WTC11 (cell line): ENCODE results near the gene SPNS2. TPM values are rescaled to one million over a fixed set of nuclear protein-coding genes. Genes with fewer than 3 reads are reported as not detected.

Experiments
- ATAC-seq: fragments of 200-7000 bp; cut with Tn5 transposase; 2 replicates; pipeline ENCODE4 v1.10.0; 2021; ENCODE audit warnings: mild to moderate bottlenecking, moderate library complexity
- CTCF ChIA-PET: fragments of 300-600 bp; sonication (Branson Sonifier 250); formaldehyde crosslinking; loops from one replicate; lab custom pipeline; 2021; ENCODE audit warnings: antibody characterized with exemption; lab: Charles Lee
- POLR2A ChIA-PET: fragments of 350-600 bp; sonication (Branson Sonifier 250); formaldehyde crosslinking; loops from one replicate; lab custom pipeline; 2021; ENCODE audit warnings: antibody characterized with exemption; lab: Charles Lee
- DNase-seq: peaks from one replicate; pipeline ENCODE4 v3.0.0; 2021; ENCODE audit warnings: low spot score
- H3K27ac Mint-ChIP-seq: 2 replicates; pipeline ENCODE4 v1.8.0; 2021; ENCODE audit warnings: mixed read lengths
- H3K27me3 Mint-ChIP-seq: 2 replicates; pipeline ENCODE4 v1.8.0; 2021; ENCODE audit warnings: low read depth, mild to moderate bottlenecking, moderate library complexity, mixed read lengths
- H3K36me3 Mint-ChIP-seq: 2 replicates; pipeline ENCODE4 v1.8.0; 2021; ENCODE audit warnings: mixed read lengths
- H3K4me1 Mint-ChIP-seq: 2 replicates; pipeline ENCODE4 v1.8.0; 2022; ENCODE audit warnings: mixed read lengths
- H3K4me3 Mint-ChIP-seq: 2 replicates; pipeline ENCODE4 v1.8.0; 2021; ENCODE audit warnings: mild to moderate bottlenecking, moderate library complexity, mixed read lengths
- H3K9me3 Mint-ChIP-seq: 2 replicates; pipeline ENCODE4 v1.8.0; 2021; ENCODE audit warnings: mixed read lengths
- ARID4B ChIP-seq: sonication (generic); formaldehyde crosslinking; IDR thresholded peaks from 2 replicates; pipeline ENCODE4 v1.8.0; 2023; ENCODE audit warnings: missing genetic modification reagents, mild to moderate bottlenecking, borderline replicate concordance
- ATF3 ChIP-seq: sonication (generic); formaldehyde crosslinking; conservative IDR thresholded peaks from 2 replicates; pipeline ENCODE4 v1.8.1; 2022; ENCODE audit warnings: mild to moderate bottlenecking, missing genetic modification reagents
- CBFB ChIP-seq: sonication (generic); formaldehyde crosslinking; IDR thresholded peaks from 2 replicates; pipeline ENCODE4 v1.8.1; 2022; ENCODE audit warnings: mild to moderate bottlenecking, low read depth, missing genetic modification reagents
- CREB1 ChIP-seq: sonication (generic); formaldehyde crosslinking; IDR thresholded peaks from 2 replicates; pipeline ENCODE4 v1.8.0; 2023; ENCODE audit warnings: mild to moderate bottlenecking, missing genetic modification reagents
- GRHL2 ChIP-seq: fragments of 250-450 bp; sonication (Bioruptor Pico); IDR thresholded peaks from 2 replicates; pipeline ENCODE4 v1.8.0; 2022; ENCODE audit warnings: mild to moderate bottlenecking, moderate library complexity; ENCODE audit not compliant: insufficient replicate concordance, severe bottlenecking
- HMGA2 ChIP-seq: fragments of 250-450 bp; sonication (Bioruptor Pico); IDR thresholded peaks from 2 replicates; pipeline ENCODE4 v1.4.0; 2021; ENCODE audit warnings: mild to moderate bottlenecking, moderate library complexity
- IRF2 ChIP-seq: sonication (generic); formaldehyde crosslinking; IDR thresholded peaks from 2 replicates; pipeline ENCODE4 v1.8.0; 2022; ENCODE audit warnings: low read depth, missing genetic modification reagents, borderline replicate concordance
- KAT7 ChIP-seq: sonication (generic); formaldehyde crosslinking; IDR thresholded peaks from 2 replicates; pipeline ENCODE4 v1.8.1; 2023; ENCODE audit warnings: missing genetic modification reagents, mild to moderate bottlenecking, borderline replicate concordance
- MAX ChIP-seq: sonication (generic); formaldehyde crosslinking; IDR thresholded peaks from 2 replicates; pipeline ENCODE4 v1.8.0; 2022; ENCODE audit warnings: mild to moderate bottlenecking, missing genetic modification reagents
- NR1H2 ChIP-seq: sonication (generic); formaldehyde crosslinking; IDR thresholded peaks from 2 replicates; pipeline ENCODE4 v1.9.0; 2021; ENCODE audit warnings: mild to moderate bottlenecking, moderate library complexity, missing genetic modification reagents
- TCF7 ChIP-seq: sonication (generic); formaldehyde crosslinking; IDR thresholded peaks from 2 replicates; pipeline ENCODE4 v1.8.0; 2022; ENCODE audit warnings: mild to moderate bottlenecking, low read depth, missing genetic modification reagents, moderate library complexity
- ZNF232 ChIP-seq: sonication (generic); formaldehyde crosslinking; IDR thresholded peaks from 2 replicates; pipeline ENCODE4 v1.8.0; 2022; ENCODE audit warnings: mild to moderate bottlenecking, missing genetic modification reagents
- ZNF671 ChIP-seq: fragments of 250-450 bp; sonication (Bioruptor Pico); IDR thresholded peaks from 2 replicates; pipeline ENCODE4 v1.8.0; 2021; ENCODE audit warnings: mild to moderate bottlenecking
- ZSCAN18 ChIP-seq: fragments of 250-450 bp; sonication (Bioruptor Pico); IDR thresholded peaks from 2 replicates; pipeline ENCODE4 v2.1.2; 2022; ENCODE audit warnings: mild to moderate bottlenecking, moderate library complexity
- total RNA-seq: library from RNA; stranded (reverse); gene quantifications from 3 replicates; pipeline ENCODE4 v1.2.3, GENCODE V29; 2021
- TF ChIP-seq, protein P1 (sequence below): sonication (generic); formaldehyde crosslinking; IDR thresholded peaks from 2 replicates; pipeline ENCODE4 v1.8.0; 2022; ENCODE audit warnings: mild to moderate bottlenecking, missing genetic modification reagents
- TF ChIP-seq, protein P2 (sequence below): sonication (generic); formaldehyde crosslinking; IDR thresholded peaks from 2 replicates; pipeline ENCODE4 v1.8.1; 2023; ENCODE audit warnings: mild to moderate bottlenecking, missing genetic modification reagents, moderate library complexity

SPNS2 gene
- total RNA-seq, 1 experiment from 2014 or later, result 0.87 TPM

DNA sequence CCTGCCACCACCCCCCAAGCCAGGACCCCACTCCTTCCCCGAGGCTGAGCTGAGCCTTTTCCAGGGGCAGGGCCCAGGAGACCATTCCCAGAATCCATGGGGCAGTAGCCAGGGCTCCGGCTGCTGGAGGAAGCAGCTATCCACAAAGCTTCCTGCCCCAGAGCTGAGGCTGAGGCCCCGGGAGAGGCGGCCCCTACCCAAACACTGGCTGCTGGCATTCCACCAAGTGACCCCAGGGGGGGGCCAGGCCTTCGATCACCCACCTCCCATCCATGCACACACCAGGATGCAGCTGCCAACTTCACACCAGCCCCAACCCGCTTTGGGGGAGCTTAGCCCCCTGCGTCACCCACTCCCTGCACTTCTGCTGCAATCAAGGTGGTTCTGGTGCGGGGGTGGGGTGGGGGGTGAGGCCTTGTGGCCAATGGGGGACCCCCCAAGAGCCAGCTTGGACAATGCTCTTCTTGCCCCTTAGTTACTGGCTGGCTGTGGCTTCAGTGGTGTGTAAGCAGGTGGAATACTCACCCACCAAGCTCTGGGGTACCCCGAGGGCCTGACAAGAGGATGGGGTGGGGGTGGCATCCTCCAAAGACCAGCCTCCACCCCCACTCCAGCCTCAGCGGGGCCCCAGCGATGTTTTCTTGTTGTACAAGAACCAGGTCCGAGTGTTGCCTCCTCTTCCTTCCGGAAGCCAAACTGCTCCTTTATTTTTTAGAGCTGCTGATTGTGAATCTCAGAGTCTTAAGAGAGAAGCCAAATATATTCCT, 39.7 kb downstream of the SPNS2 start (continued):
- no peak for TF ChIP-seq ARID4B (CRISPR knock-in tag)

- H3K27me3 Mint-ChIP-seq, result peaks cover 8% of the 10 kb centered on the region
- DNase-seq (no peak), ATAC-seq (no peak)
- H3K9me3 Mint-ChIP-seq, result no peaks in the 10 kb centered on the region
- H3K27ac Mint-ChIP-seq, result no peak overlapping the region
- H3K4me3 Mint-ChIP-seq, result no peak overlapping the region
- peaks cover 22% of the 10 kb centered on the region for H3K36me3 Mint-ChIP-seq
- no peak for TF ChIP-seq ATF3 (CRISPR knock-in tag)
- POLR2A ChIA-PET, result interaction anchor here (1.1 to 3.2 kb wide), 2 partner anchors 13 to 15 kb away, joined by 4 to 7 read pairs; no protein-coding TSS in a partner anchor
- H3K4me1 Mint-ChIP-seq, result peaks cover 18% of the 10 kb centered on the region
- CTCF ChIA-PET, result interaction anchor here (0.7 to 8.2 kb wide), 6 partner anchors 11 to 118 kb away, joined by 3 to 57 read pairs (median 5); partner anchors contain the start of gene SPNS2
These were observed 40.3 kb downstream of the SPNS2 start for GRCh38 chr17:4539025-4539424.

GRCh38 chr17:4539576-4540223, 41.0 kb downstream of the SPNS2 start:
- CTCF ChIA-PET, result interaction anchor here (0.6 to 8.2 kb wide), 7 partner anchors 10 to 119 kb away, joined by 3 to 57 read pairs (median 4); partner anchors contain the start of genes SPNS2 and SPNS3
- ATAC-seq (no peak), DNase-seq (no peak)
- no peak overlapping the region for H3K27ac Mint-ChIP-seq
- peaks cover 23% of the 10 kb centered on the region for H3K36me3 Mint-ChIP-seq
- H3K4me1 Mint-ChIP-seq, result peaks cover 15% of the 10 kb centered on the region
- POLR2A ChIA-PET, result interaction anchor here (3.2 kb wide), 1 partner anchor 12 kb away, joined by 7 read pairs; no protein-coding TSS in a partner anchor
- no peak overlapping the region for H3K4me3 Mint-ChIP-seq
- no peaks in the 10 kb centered on the region for H3K9me3 Mint-ChIP-seq
- peaks cover 5% of the 10 kb centered on the region for H3K27me3 Mint-ChIP-seq
- TF ChIP-seq CREB1 (CRISPR knock-in tag) (no peak), KAT7 (CRISPR knock-in tag) (no peak), MAX (CRISPR knock-in tag) (no peak), ZNF671 (CRISPR knock-in tag) (no peak), NR1H2 (CRISPR knock-in tag) (no peak), ARID4B (CRISPR knock-in tag) (no peak), GRHL2 (CRISPR knock-in tag) (no peak), IRF2 (CRISPR knock-in tag) (no peak), ZSCAN18 (CRISPR knock-in tag) (no peak), CBFB (CRISPR knock-in tag) (no peak), TCF7 (no peak), HMGA2 (no peak), ZNF232 (CRISPR knock-in tag) (no peak)
- TF ChIP-seq, protein P1, sequence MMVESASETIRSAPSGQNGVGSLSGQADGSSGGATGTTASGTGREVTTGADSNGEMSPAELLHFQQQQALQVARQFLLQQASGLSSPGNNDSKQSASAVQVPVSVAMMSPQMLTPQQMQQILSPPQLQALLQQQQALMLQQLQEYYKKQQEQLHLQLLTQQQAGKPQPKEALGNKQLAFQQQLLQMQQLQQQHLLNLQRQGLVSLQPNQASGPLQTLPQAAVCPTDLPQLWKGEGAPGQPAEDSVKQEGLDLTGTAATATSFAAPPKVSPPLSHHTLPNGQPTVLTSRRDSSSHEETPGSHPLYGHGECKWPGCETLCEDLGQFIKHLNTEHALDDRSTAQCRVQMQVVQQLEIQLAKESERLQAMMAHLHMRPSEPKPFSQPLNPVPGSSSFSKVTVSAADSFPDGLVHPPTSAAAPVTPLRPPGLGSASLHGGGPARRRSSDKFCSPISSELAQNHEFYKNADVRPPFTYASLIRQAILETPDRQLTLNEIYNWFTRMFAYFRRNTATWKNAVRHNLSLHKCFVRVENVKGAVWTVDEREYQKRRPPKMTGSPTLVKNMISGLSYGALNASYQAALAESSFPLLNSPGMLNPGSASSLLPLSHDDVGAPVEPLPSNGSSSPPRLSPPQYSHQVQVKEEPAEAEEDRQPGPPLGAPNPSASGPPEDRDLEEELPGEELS (CRISPR knock-in tag), result no peak
- TF ChIP-seq, protein P2, sequence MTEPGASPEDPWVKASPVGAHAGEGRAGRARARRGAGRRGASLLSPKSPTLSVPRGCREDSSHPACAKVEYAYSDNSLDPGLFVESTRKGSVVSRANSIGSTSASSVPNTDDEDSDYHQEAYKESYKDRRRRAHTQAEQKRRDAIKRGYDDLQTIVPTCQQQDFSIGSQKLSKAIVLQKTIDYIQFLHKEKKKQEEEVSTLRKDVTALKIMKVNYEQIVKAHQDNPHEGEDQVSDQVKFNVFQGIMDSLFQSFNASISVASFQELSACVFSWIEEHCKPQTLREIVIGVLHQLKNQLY, result no peak
